ENCODE data around the gene DENND6B.

- TF ChIP-seq MYC (IDR thresholded peaks at IDR 0.05; ENCODE audit: low read depth, low read length) (no peak), CTCF (IDR thresholded peaks at IDR 0.05; ENCODE audit: low read depth, low read length) (no peak)
Observed at GRCh38 chr22:50308986-50309600, 17.7 kb downstream of the DENND6B start.
